GM20431 (cell line): ENCODE measurements around the gene SAXO1.
"Not testable (repeated sequence)": the region's sequence is repeated elsewhere in the genome, so short reads cannot be mapped to it uniquely, and the experiment has no call there.

Experiments
- in situ Hi-C: fragments of 300-500 bp; cut with MseI, MboI; formaldehyde crosslinking; loops from one replicate; pipeline ENCODE4 v1.15.0; 2020; ENCODE audit warnings: low sequenced_read_pairs; ENCODE audit not compliant: unreplicated experiment

Gene SAXO1

GRCh38 chr9:19009391-19009965 lies 23.5 kb downstream of the SAXO1 start:
- in situ Hi-C loops, result no loop called here

GRCh38 chr9:19000133-19000532 lies 32.9 kb downstream of the SAXO1 start:
- in situ Hi-C loops, result no loop called here

GRCh38 chr9:18999173-18999785 lies 33.7 kb downstream of the SAXO1 start:
- in situ Hi-C loops, result no loop called here

- in situ Hi-C loops, result no loop called here
Measured at GRCh38 chr9:18997151-18997550, 35.9 kb downstream of the SAXO1 start.

GRCh38 chr9:18996211-18996610 lies 36.8 kb downstream of the SAXO1 start:
- in situ Hi-C loops, result no loop called here

- in situ Hi-C loops, result no loop called here
Measured at GRCh38 chr9:18994263-18994916, 38.6 kb downstream of the SAXO1 start.

GRCh38 chr9:18991197-18991596 lies 41.8 kb downstream of the SAXO1 start:
- in situ Hi-C loops, result not testable (repeated sequence)

- in situ Hi-C loops, result no loop called here
Measured at GRCh38 chr9:18990494-18990893, 42.5 kb downstream of the SAXO1 start.

- in situ Hi-C loops, result no loop called here
Measured at GRCh38 chr9:18989865-18990264, 43.1 kb downstream of the SAXO1 start.

- in situ Hi-C loops, result no loop called here
Measured at GRCh38 chr9:18989097-18989496, 43.9 kb downstream of the SAXO1 start.

GRCh38 chr9:18988003-18988402 lies 45.0 kb downstream of the SAXO1 start:
- in situ Hi-C loops, result no loop called here

GRCh38 chr9:18985996-18986395 lies 47.0 kb downstream of the SAXO1 start:
- in situ Hi-C loops, result no loop called here

GRCh38 chr9:18985464-18985951 lies 47.5 kb downstream of the SAXO1 start:
- in situ Hi-C loops, result no loop called here

GRCh38 chr9:18982262-18982620 lies 50.8 kb downstream of the SAXO1 start:
- in situ Hi-C loops, result no loop called here

- in situ Hi-C loops, result no loop called here
Measured at GRCh38 chr9:18981476-18982261, 51.3 kb downstream of the SAXO1 start.

- in situ Hi-C loops, result no loop called here
Measured at GRCh38 chr9:18980189-18980588, 52.8 kb downstream of the SAXO1 start.

GRCh38 chr9:18979367-18979766 lies 53.6 kb downstream of the SAXO1 start:
- in situ Hi-C loops, result no loop called here

- in situ Hi-C loops, result no loop called here
Measured at GRCh38 chr9:18978188-18978587, 54.8 kb downstream of the SAXO1 start.

GRCh38 chr9:18976709-18977531 lies 56.1 kb downstream of the SAXO1 start:
- in situ Hi-C loops, result no loop called here

- in situ Hi-C loops, result no loop called here
Measured at GRCh38 chr9:18976221-18976708, 56.7 kb downstream of the SAXO1 start.
